H1 (cell line): ENCODE results near the gene HS6ST3. TPM values are rescaled to one million over a fixed set of nuclear protein-coding genes. Genes with fewer than 3 reads are reported as not detected.

Source experiments
- BACH1 ChIP-seq: IDR thresholded peaks from 2 replicates; pipeline ENCODE4 v1.6.1; 2012; ENCODE audit warnings: low read length, improper control_type of control experiment
- BCL11A ChIP-seq, 2 experiments: IDR thresholded peaks; one replicate each; pipeline ENCODE4 v1.6.1; 2011; ENCODE audit warnings: low read depth in 2 of 2, low read length in 2 of 2, mild to moderate bottlenecking in 2 of 2
- KDM4A ChIP-seq: IDR thresholded peaks from one replicate; pipeline ENCODE4 v1.7.1; 2012; ENCODE audit warnings: low read depth, mild to moderate bottlenecking, moderate library complexity, low read length, inconsistent platforms; ENCODE audit not compliant: severe bottlenecking
- RXRA ChIP-seq: IDR thresholded peaks from 2 replicates; pipeline ENCODE4 v1.6.1; 2011; ENCODE audit warnings: low read depth, mild to moderate bottlenecking, low read length, moderate library complexity; ENCODE audit not compliant: insufficient read depth
- SP1 ChIP-seq: IDR thresholded peaks from 2 replicates; pipeline ENCODE4 v1.6.1; 2011; ENCODE audit warnings: low read depth, low read length
- TAF1 ChIP-seq: IDR thresholded peaks from 2 replicates; pipeline ENCODE4 v1.6.1; 2011; ENCODE audit warnings: mild to moderate bottlenecking, low read depth, low read length
- polyA plus RNA-seq, 7 experiments: library from polyadenylated mRNA; depleted of rRNA in 3 of 7; stranded (reverse) in 5 of 7; unstranded in 2 of 7; fragments of >200 nt in 5 of 7; fragments of 200-250 nt in 2 of 7; gene quantifications; 1 replicate in 5 of 7; 2 replicates in 1 of 7; 4 replicates in 1 of 7; pipeline versions ENCODE4 v1.2.1 to v1.2.3, GENCODE V29; 2011 to 2013; ENCODE audit warnings: missing spikeins in 2 of 7, mixed read lengths in 2 of 7
- total RNA-seq: library from RNA; stranded (reverse); fragmentation: NEBNext Ultra II Directional; extraction: Animal tissue kit (Norgen Biotek cat#: 25700); gene quantifications from 2 replicates; pipeline ENCODE4 v1.2.1, GENCODE V29; 2021

Gene HS6ST3
- total and polyA plus RNA-seq, 2 of the 8 experiments (the other 6 are each of a cell fraction or from before 2014, with no cell fraction given): 0.45 to 1.2 TPM

DNA sequence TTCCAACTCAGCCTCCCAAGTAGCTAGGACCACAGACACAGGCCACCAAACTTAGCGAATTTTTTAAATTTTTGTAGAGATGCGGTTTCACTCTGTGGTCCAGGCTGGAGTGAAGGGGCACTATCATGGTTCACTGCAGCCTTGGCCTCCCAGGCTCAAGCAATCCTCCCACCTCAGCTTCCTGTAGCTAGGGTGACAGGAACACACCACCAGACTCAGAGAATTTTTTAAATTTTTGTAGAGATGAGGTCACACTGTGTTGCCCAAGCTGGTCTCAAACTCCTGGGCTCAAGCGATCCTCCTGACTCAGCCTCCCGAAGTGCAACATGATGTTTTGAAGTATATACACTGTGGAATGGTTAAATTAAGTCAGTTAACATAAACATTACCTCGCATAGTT, 640.8 kb downstream of the HS6ST3 start (continued):
- TF ChIP-seq KDM4A (no peak), BCL11A (IDR thresholded peaks at IDR 0.05; ENCODE audit: low read depth in 2 of 2, low read length in 2 of 2) (no peak), BACH1 (no peak), SP1 (no peak), RXRA (no peak), TAF1 (no peak)
